C4-2B (cell line): ENCODE results near the gene NCEH1.
"Not testable (repeated sequence)": the region's sequence is repeated elsewhere in the genome, so short reads cannot be mapped to it uniquely, and the experiment has no call there.

Experiments used
- H3K27ac ChIP-seq: fragments of 450-650 bp; 2 replicates; pipeline ENCODE4 v1.5.1; 2017
- CTCF ChIP-seq: fragments of 450-650 bp; conservative IDR thresholded peaks from 2 replicates; pipeline ENCODE4 v1.5.1; 2017; ENCODE audit warnings: mild to moderate bottlenecking
- ZFX ChIP-seq: fragments of 450-650 bp; IDR thresholded peaks from 2 replicates; pipeline ENCODE4 v1.6.1; 2017

Gene NCEH1

GRCh38 chr3:172710664-172711453, at the start of gene NCEH1:
TSS of gene NCEH1 (minus strand) at chr3:172711067. CDS start at chr3:172710984, 83 bp downstream.
- H3K27ac ChIP-seq: peak within 1 kb of the TSS; percentile 67
- TF ChIP-seq CTCF: peak; percentile 98
- TF ChIP-seq ZFX: no peak

- not testable (repeated sequence) for H3K27ac ChIP-seq
Measured at GRCh38 chr3:172760416-172760815, 49.5 kb upstream of the NCEH1 start.

DNA sequence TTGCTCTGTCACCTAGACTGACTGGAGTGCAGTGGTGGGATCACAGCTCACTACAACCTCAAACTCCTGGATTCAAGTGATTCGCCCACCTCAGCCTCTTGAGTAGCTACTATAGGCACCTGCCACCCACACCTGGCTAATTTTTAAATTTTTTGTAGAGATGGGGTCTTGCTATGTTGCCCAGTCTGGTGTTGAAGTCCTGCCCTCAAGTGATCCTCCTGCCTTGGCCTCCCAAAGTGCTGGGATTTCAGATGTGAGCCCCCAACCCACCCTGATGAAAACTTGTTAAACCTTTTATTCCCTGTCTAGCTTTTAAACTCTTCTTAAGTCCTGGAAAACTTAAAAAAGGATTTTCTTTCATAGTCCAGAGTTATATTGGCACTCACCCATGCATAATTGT, 42.3 kb upstream of the NCEH1 start:
- H3K27ac ChIP-seq: no peak overlapping the region
- no peak for TF ChIP-seq CTCF

- TF ChIP-seq CTCF: no peak
- H3K27ac ChIP-seq: no peak overlapping the region
Measured at GRCh38 chr3:172752651-172753050, 41.8 kb upstream of the NCEH1 start.

DNA sequence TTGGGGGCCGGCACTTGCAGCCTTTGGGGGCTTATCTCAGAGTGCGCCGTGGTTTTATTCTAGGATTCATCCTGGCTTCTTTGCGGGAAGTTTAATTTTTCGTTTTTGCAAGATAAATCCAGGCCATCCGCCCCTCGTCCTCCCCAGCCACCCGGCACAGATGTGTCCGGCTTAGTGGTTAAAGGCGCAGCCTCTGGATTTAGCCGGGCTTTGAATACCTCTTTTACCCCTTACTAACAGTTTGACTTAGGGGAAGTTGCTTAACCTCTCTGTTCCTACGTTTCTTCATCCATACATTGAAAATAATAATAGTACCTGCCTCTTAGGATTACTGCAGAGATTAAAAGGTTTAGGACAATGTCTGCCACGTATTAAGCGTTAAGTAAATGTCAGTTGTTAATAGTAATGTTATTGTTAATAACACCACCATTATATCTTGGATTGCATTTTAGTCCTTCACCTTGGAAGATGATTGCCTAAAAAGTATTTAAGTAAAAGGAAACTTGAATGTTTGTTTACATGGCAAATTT, 40.4 kb upstream of the NCEH1 start:
- peak overlapping the region; percentile 90 for H3K27ac ChIP-seq
- TF ChIP-seq CTCF (no peak), ZFX (no peak)

GRCh38 chr3:172750368-172751174, 39.7 kb upstream of the NCEH1 start, which contains the start of gene ECT2:
TSS of gene ECT2 (plus strand) at chr3:172750726. CDS start at chr3:172754531, 3,805 bp downstream.
- no peak for TF ChIP-seq ZFX
- TF ChIP-seq CTCF: peak; percentile 96
- peak within 1 kb of the TSS; percentile 90 for H3K27ac ChIP-seq

- no peak for TF ChIP-seq CTCF
- no peak for TF ChIP-seq ZFX
- H3K27ac ChIP-seq: no peak overlapping the region
Measured at GRCh38 chr3:172750069-172750367, 39.2 kb upstream of the NCEH1 start.
